SK-N-SH (cell line): Measurements from ENCODE around the gene SIPA1. TPM values are rescaled to one million over a fixed set of nuclear protein-coding genes. Genes with fewer than 3 reads are reported as not detected.

ENCODE experiments used
- CTCF ChIA-PET: fragments of 300-600, 350-600 bp; formaldehyde crosslinking; extraction: SDS; loops from one replicate; lab custom pipeline; 2021; lab: Yijun Ruan, JAX
- POLR2A ChIA-PET: fragments of 350-600 bp; sonication (Branson Sonifier 250); formaldehyde crosslinking; extraction: SDS; loops from one replicate; lab custom pipeline; 2020; ENCODE audit warnings: antibody characterized with exemption, inconsistent platforms; lab: Yijun Ruan, JAX
- DNase-seq: peaks from one replicate; pipeline ENCODE4 v3.0.0; 2012
- H2AFZ ChIP-seq: fragments of 200-600 bp; sonication (generic); 2 replicates; pipeline ENCODE4 v1.8.1; 2016; ENCODE audit warnings: antibody characterized with exemption, mild to moderate bottlenecking, low read depth
- H3F3A ChIP-seq: fragments of 200-600 bp; sonication (generic); replicated peaks from 2 replicates; pipeline ENCODE3; 2016; ENCODE audit warnings: antibody characterized with exemption, mild to moderate bottlenecking; ENCODE audit not compliant: insufficient read depth
- H3K27ac ChIP-seq, 2 experiments: fragments of 200-500 bp in 1 of 2; fragments of 200-600 bp in 1 of 2; sonication (Bioruptor generic) in 1 of 2; sonication (generic), shearing (Covaris generic) in 1 of 2; 2 replicates each; pipeline versions ENCODE4 v1.5.1 to v1.6.1; 2014 to 2016; ENCODE audit warnings: low read depth in 2 of 2, inconsistent platforms in 1 of 2, low read length in 1 of 2, mild to moderate bottlenecking in 1 of 2, mixed read lengths in 1 of 2
- H3K27me3 ChIP-seq: fragments of 200-600 bp; sonication (generic), shearing (Covaris generic); 2 replicates; pipeline ENCODE4 v1.6.1; 2016; ENCODE audit warnings: mixed run types; ENCODE audit not compliant: insufficient read depth
- H3K36me3 ChIP-seq, 2 experiments: fragments of 200-500 bp in 1 of 2; fragments of 200-600 bp in 1 of 2; sonication (Bioruptor generic) in 1 of 2; sonication (generic) in 1 of 2; replicated peaks in 1 of 2; 2 replicates each; pipeline versions ENCODE3 to v1.5.1; 2014 to 2016; ENCODE audit warnings: low read length in 1 of 2, mild to moderate bottlenecking in 1 of 2; ENCODE audit not compliant: insufficient read depth in 2 of 2, control insufficient read depth in 1 of 2
- H3K4me1 ChIP-seq, 2 experiments: fragments of 200-500 bp in 1 of 2; fragments of 200-600 bp in 1 of 2; sonication (Bioruptor generic) in 1 of 2; sonication (generic), shearing (Covaris generic) in 1 of 2; 2 replicates each; pipeline versions ENCODE4 v1.5.1 to v1.6.1; 2014 to 2016; ENCODE audit warnings: low read depth in 1 of 2, low read length in 1 of 2, mixed run types in 1 of 2; ENCODE audit not compliant: insufficient read depth in 2 of 2, control insufficient read depth in 1 of 2
- H3K4me2 ChIP-seq: fragments of 200-600 bp; sonication (generic), shearing (Covaris generic); 2 replicates; pipeline ENCODE4 v1.6.1; 2017; ENCODE audit warnings: mixed run types
- H3K4me3 ChIP-seq, 2 experiments: fragments of 200-500 bp in 1 of 2; fragments of 200-600 bp in 1 of 2; sonication (Bioruptor generic) in 1 of 2; sonication (generic), shearing (Covaris generic) in 1 of 2; 2 replicates each; pipeline versions ENCODE4 v1.5.1 to v1.8.1; 2014 to 2016; ENCODE audit warnings: low read depth in 2 of 2, inconsistent platforms in 1 of 2, low read length in 1 of 2, mild to moderate bottlenecking in 1 of 2, mixed read lengths in 1 of 2, moderate library complexity in 1 of 2
- H3K79me2 ChIP-seq: fragments of 200-600 bp; sonication (generic); 2 replicates; pipeline ENCODE4 v1.8.1; 2017; ENCODE audit warnings: mild to moderate bottlenecking; ENCODE audit not compliant: insufficient read depth
- H3K9ac ChIP-seq: fragments of 200-600 bp; sonication (generic); 2 replicates; pipeline ENCODE4 v1.6.1; 2017; ENCODE audit warnings: mixed run types
- H3K9me2 ChIP-seq: fragments of 200-600 bp; sonication (generic); 2 replicates; pipeline ENCODE4 v1.6.1; 2017; ENCODE audit warnings: mixed run types
- H3K9me3 ChIP-seq: fragments of 200-600 bp; sonication (generic); 2 replicates; pipeline ENCODE4 v1.6.1; 2017; ENCODE audit warnings: mixed run types, mild to moderate bottlenecking, moderate library complexity
- H4K20me1 ChIP-seq: fragments of 200-600 bp; sonication (generic); 2 replicates; pipeline ENCODE4 v1.6.1; 2017; ENCODE audit warnings: mild to moderate bottlenecking, mixed run types; ENCODE audit not compliant: insufficient read depth
- FOXJ3 ChIP-seq: sonication (generic); formaldehyde crosslinking; IDR thresholded peaks from 2 replicates; pipeline ENCODE4 v1.5.1; 2020; ENCODE audit warnings: mild to moderate bottlenecking, missing genetic modification reagents
- MEF2A ChIP-seq: IDR thresholded peaks from 2 replicates; pipeline ENCODE4 v1.4.0; 2012; ENCODE audit warnings: low read depth, borderline replicate concordance
- NFIC ChIP-seq: IDR thresholded peaks from 2 replicates; pipeline ENCODE4 v1.4.0; 2012; ENCODE audit warnings: borderline replicate concordance
- RCOR1 ChIP-seq: fragments of 150-350 bp; IDR thresholded peaks from 2 replicates; pipeline ENCODE4 v1.6.1; 2017; ENCODE audit warnings: antibody characterized with exemption, low read length
- RFX5 ChIP-seq: IDR thresholded peaks from 2 replicates; pipeline ENCODE4 v1.6.1; 2012; ENCODE audit warnings: mild to moderate bottlenecking, improper control_type of control experiment, low read length
- SIN3A ChIP-seq: IDR thresholded peaks from 2 replicates; pipeline ENCODE4 v1.6.1; 2012; ENCODE audit warnings: low read depth, mild to moderate bottlenecking, low read length, moderate library complexity, borderline replicate concordance
- SMC3 ChIP-seq: IDR thresholded peaks from 2 replicates; pipeline ENCODE4 v1.6.1; 2012; ENCODE audit warnings: low read depth, low read length, improper control_type of control experiment
- TAF1 ChIP-seq: IDR thresholded peaks from 2 replicates; pipeline ENCODE4 v1.6.1; 2012; ENCODE audit warnings: low read depth, mild to moderate bottlenecking, low read length, moderate library complexity, borderline replicate concordance
- WGBS: methylation state at CpG from one replicate; pipeline ENCODE4 v1.1.6; 2017; ENCODE audit warnings: low lambda C conversion rate; 5-methylcytosine and 5-hydroxymethylcytosine counted together
- polyA plus RNA-seq, 3 experiments: library from polyadenylated mRNA; depleted of rRNA; stranded (reverse); fragments of >200 nt; gene quantifications; 2 replicates each; pipeline ENCODE4 v1.2.3, GENCODE V29; 2012
- TF ChIP-seq, protein P1 (sequence below): fragments of 150-350 bp; IDR thresholded peaks from 2 replicates; pipeline ENCODE4 v1.6.1; 2016; ENCODE audit warnings: mild to moderate bottlenecking, low read depth, low read length
- TF ChIP-seq, protein P2 (sequence below): IDR thresholded peaks from 2 replicates; pipeline ENCODE4 v1.6.1; 2012; ENCODE audit warnings: mild to moderate bottlenecking, low read depth, low read length, moderate library complexity
- TF ChIP-seq, protein P3 (sequence below): IDR thresholded peaks from 2 replicates; pipeline ENCODE4 v1.4.0; 2012; ENCODE audit warnings: low read depth, borderline replicate concordance
- TF ChIP-seq, protein P4 (sequence below): IDR thresholded peaks from 2 replicates; pipeline ENCODE4; 2012

The SIPA1 gene
- polyA plus RNA-seq, 1 of the 3 experiments (the other 2 are of a cell fraction), result 18.7 TPM

DNA sequence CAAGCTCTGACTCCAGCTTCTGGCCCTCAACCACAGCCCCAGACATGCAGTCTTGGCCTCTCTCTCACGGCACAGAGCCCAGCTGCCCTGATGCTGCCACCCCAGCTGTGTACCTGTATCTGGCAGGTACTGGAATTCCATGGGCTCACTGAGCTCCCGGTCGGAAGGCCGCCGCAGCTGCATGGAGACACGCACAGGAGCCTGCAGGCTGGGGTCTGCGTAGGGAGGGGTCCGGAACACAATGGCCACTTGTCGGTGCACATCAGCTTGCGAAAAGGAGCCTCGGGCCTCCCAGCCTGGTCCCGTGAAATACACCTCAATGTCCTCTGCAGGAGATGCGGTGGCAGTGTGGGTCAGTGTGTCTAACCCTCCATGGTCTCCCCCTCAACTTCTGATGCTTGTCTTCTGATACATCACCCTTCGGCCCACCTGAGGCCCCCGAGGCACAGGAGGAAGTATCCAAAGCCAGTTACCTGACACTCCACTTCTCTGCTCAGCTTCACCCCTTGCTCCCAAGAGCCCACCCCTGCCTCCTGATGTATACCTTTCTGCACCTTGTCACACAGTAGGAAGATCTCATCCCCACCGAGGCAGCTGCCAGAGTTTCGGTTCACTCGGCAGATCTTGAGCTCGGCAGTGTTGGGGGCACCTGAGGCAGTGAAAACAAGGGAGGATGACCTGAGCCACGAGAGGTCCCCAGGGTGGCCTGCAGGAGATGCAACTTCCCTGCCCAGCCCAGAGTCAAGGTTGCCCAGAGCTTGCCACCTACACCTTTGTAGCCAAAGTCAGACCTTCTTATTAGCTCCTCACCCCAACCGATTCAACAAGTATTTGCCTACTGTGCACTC, 20.5 kb downstream of the SIPA1 start:
- POLR2A ChIA-PET, result no interaction called here
- TF ChIP-seq TAF1, result no peak
- TF ChIP-seq RCOR1, result no peak
- TF ChIP-seq, protein P1, sequence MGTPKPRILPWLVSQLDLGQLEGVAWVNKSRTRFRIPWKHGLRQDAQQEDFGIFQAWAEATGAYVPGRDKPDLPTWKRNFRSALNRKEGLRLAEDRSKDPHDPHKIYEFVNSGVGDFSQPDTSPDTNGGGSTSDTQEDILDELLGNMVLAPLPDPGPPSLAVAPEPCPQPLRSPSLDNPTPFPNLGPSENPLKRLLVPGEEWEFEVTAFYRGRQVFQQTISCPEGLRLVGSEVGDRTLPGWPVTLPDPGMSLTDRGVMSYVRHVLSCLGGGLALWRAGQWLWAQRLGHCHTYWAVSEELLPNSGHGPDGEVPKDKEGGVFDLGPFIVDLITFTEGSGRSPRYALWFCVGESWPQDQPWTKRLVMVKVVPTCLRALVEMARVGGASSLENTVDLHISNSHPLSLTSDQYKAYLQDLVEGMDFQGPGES, result no peak
- TF ChIP-seq SIN3A, result no peak
- TF ChIP-seq NFIC, result no peak
- TF ChIP-seq, protein P2, sequence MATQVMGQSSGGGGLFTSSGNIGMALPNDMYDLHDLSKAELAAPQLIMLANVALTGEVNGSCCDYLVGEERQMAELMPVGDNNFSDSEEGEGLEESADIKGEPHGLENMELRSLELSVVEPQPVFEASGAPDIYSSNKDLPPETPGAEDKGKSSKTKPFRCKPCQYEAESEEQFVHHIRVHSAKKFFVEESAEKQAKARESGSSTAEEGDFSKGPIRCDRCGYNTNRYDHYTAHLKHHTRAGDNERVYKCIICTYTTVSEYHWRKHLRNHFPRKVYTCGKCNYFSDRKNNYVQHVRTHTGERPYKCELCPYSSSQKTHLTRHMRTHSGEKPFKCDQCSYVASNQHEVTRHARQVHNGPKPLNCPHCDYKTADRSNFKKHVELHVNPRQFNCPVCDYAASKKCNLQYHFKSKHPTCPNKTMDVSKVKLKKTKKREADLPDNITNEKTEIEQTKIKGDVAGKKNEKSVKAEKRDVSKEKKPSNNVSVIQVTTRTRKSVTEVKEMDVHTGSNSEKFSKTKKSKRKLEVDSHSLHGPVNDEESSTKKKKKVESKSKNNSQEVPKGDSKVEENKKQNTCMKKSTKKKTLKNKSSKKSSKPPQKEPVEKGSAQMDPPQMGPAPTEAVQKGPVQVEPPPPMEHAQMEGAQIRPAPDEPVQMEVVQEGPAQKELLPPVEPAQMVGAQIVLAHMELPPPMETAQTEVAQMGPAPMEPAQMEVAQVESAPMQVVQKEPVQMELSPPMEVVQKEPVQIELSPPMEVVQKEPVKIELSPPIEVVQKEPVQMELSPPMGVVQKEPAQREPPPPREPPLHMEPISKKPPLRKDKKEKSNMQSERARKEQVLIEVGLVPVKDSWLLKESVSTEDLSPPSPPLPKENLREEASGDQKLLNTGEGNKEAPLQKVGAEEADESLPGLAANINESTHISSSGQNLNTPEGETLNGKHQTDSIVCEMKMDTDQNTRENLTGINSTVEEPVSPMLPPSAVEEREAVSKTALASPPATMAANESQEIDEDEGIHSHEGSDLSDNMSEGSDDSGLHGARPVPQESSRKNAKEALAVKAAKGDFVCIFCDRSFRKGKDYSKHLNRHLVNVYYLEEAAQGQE, result no peak
- TF ChIP-seq, protein P3, sequence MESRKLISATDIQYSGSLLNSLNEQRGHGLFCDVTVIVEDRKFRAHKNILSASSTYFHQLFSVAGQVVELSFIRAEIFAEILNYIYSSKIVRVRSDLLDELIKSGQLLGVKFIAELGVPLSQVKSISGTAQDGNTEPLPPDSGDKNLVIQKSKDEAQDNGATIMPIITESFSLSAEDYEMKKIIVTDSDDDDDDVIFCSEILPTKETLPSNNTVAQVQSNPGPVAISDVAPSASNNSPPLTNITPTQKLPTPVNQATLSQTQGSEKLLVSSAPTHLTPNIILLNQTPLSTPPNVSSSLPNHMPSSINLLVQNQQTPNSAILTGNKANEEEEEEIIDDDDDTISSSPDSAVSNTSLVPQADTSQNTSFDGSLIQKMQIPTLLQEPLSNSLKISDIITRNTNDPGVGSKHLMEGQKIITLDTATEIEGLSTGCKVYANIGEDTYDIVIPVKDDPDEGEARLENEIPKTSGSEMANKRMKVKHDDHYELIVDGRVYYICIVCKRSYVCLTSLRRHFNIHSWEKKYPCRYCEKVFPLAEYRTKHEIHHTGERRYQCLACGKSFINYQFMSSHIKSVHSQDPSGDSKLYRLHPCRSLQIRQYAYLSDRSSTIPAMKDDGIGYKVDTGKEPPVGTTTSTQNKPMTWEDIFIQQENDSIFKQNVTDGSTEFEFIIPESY, result no peak
- no peak for TF ChIP-seq RFX5
- TF ChIP-seq FOXJ3 (CRISPR knock-in tag), result no peak
- no peak for TF ChIP-seq MEF2A
- TF ChIP-seq, protein P4, sequence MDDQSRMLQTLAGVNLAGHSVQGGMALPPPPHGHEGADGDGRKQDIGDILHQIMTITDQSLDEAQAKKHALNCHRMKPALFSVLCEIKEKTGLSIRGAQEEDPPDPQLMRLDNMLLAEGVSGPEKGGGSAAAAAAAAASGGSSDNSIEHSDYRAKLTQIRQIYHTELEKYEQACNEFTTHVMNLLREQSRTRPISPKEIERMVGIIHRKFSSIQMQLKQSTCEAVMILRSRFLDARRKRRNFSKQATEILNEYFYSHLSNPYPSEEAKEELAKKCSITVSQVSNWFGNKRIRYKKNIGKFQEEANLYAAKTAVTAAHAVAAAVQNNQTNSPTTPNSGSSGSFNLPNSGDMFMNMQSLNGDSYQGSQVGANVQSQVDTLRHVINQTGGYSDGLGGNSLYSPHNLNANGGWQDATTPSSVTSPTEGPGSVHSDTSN, result no peak
- no peak for TF ChIP-seq SMC3
- TF ChIP-seq, all 33 proteins: peak for 0
- DNase-seq, result no peak
- Histone ChIP-seq H3K36me3 (peaks cover 53 to 70% of the 10 kb centered on the region in 2 experiments), H4K20me1 (0 out of 2 replicates have a peak, but pooled peaks cover 7% of the 10 kb centered on the region), H3K4me3 (no peak overlapping the region), H3K27me3 (no peaks in the 10 kb centered on the region), H2AFZ (no peak overlapping the region), H3K79me2 (peaks cover 44% of the 10 kb centered on the region), H3F3A (peaks cover 30% of the 10 kb centered on the region), H3K4me2 (no peak overlapping the region), H3K27ac (no peak overlapping the region), H3K9ac (no peak overlapping the region), H3K9me2 (no peaks in the 10 kb centered on the region), H3K4me1 (peaks cover 9 to 17% of the 10 kb centered on the region in 2 experiments), H3K9me3 (no peaks in the 10 kb centered on the region)
- CTCF ChIA-PET, result interaction anchor here (0.5 to 1.9 kb wide), 6 partner anchors 20 to 227 kb away, joined by 3 to 6 read pairs (median 4); partner anchors contain the start of gene SIPA1
- 96% methylated on average over 15 of the region's 21 CpGs for WGBS
